Measurements from ENCODE around the gene DDX54. TPM values are rescaled to one million over a fixed set of nuclear protein-coding genes. Genes with fewer than 3 reads are reported as not detected.

DDX54 gene
- total RNA-seq, 1 experiment from 2014 or later = 151 TPM

GRCh38 chr12:113137861-113138783, 47.2 kb downstream of the DDX54 start:
- no peak overlapping the region for H3K4me3 Mint-ChIP-seq
- ATAC-seq (no peak), DNase-seq (ENCODE audit: low spot score) (no peak)
- H3K9me3 Mint-ChIP-seq = no peaks in the 10 kb centered on the region
- ChIA-PET CTCF (interaction anchor here (0.6 to 1.6 kb wide), 8 partner anchors 9 to 323 kb away, joined by 3 to 5 read pairs (median 4); partner anchors contain the start of gene CFAP73), POLR2A (interaction anchor here (1.3 kb wide), 1 partner anchor 15 kb away, joined by 3 read pairs; no protein-coding TSS in a partner anchor)
- H3K27ac Mint-ChIP-seq = peak overlapping the region; percentile 33; the same call in 1 of the 2 replicates
- peaks cover 15% of the 10 kb centered on the region for H3K4me1 Mint-ChIP-seq
- peaks cover 26% of the 10 kb centered on the region for H3K27me3 Mint-ChIP-seq (ENCODE audit: low read depth)
- H3K36me3 Mint-ChIP-seq = no peaks in the 10 kb centered on the region
- TF ChIP-seq SOX15 (CRISPR knock-in tag; IDR thresholded peaks at IDR 0.05) (no peak), E2F5 (CRISPR knock-in tag; IDR thresholded peaks at IDR 0.05) (no peak), NFYB (CRISPR knock-in tag; conservative IDR thresholded peaks at IDR 0.05; ENCODE audit: low read depth) (no peak), HMGXB4 (CRISPR knock-in tag; IDR thresholded peaks at IDR 0.05) (no peak), AFF4 (CRISPR knock-in tag; IDR thresholded peaks at IDR 0.05; ENCODE audit: borderline replicate concordance) (no peak), CDX4 (CRISPR knock-in tag; IDR thresholded peaks at IDR 0.05; ENCODE audit: borderline replicate concordance) (no peak), PRDM15 (CRISPR knock-in tag; IDR thresholded peaks at IDR 0.05) (no peak), GRHL2 (CRISPR knock-in tag; IDR thresholded peaks at IDR 0.05; ENCODE audit: insufficient replicate concordance, severe bottlenecking) (no peak), STAT6 (CRISPR knock-in tag; conservative IDR thresholded peaks at IDR 0.05; ENCODE audit: low read depth) (no peak), ZNF423 (CRISPR knock-in tag; IDR thresholded peaks at IDR 0.05) (no peak), ZSCAN18 (CRISPR knock-in tag; IDR thresholded peaks at IDR 0.05) (no peak), ELF4 (CRISPR knock-in tag; IDR thresholded peaks at IDR 0.05; ENCODE audit: low read depth) (no peak), ZNF121 (CRISPR knock-in tag; IDR thresholded peaks at IDR 0.05) (no peak), CBFB (CRISPR knock-in tag; IDR thresholded peaks at IDR 0.05; ENCODE audit: low read depth) (no peak), ZNF138 (CRISPR knock-in tag; conservative IDR thresholded peaks at IDR 0.05) (no peak), MAX (CRISPR knock-in tag; IDR thresholded peaks at IDR 0.05) (no peak), ZBTB43 (CRISPR knock-in tag; IDR thresholded peaks at IDR 0.05) (no peak), MXD4 (CRISPR knock-in tag; IDR thresholded peaks at IDR 0.05; ENCODE audit: borderline replicate concordance) (no peak)

Data from WTC11 (cell line).